Measurements from ENCODE around the gene DNAH1. TPM values are rescaled to one million over a fixed set of nuclear protein-coding genes. Genes with fewer than 3 reads are reported as not detected.

The DNAH1 gene
- total and polyA plus RNA-seq, 2 of the 4 experiments (the other 2 are of a cell fraction) = 2.0 to 4.0 TPM

GRCh38 chr3:52398670-52399081 lies 82.6 kb downstream of the DNAH1 start:
- no peaks in the 10 kb centered on the region for H3K4me1 ChIP-seq (ENCODE audit: control insufficient read depth, insufficient read depth, low read length)
- no peak overlapping the region for H2BK5ac ChIP-seq (ENCODE audit: low read depth, low read length, poor library complexity, severe bottlenecking)
- H4K91ac ChIP-seq (ENCODE audit: insufficient read depth, low read depth, low read length) = no peak overlapping the region
- no peak overlapping the region for H3K9ac ChIP-seq (ENCODE audit: low read depth, low read length)
- H2AK5ac ChIP-seq (ENCODE audit: low read depth, low read length) = no peak overlapping the region
- no peak overlapping the region for H2BK15ac ChIP-seq (ENCODE audit: low read depth, low read length)
- no peaks in the 10 kb centered on the region; the same call in 1 of the 2 replicates for H3K27me3 ChIP-seq (ENCODE audit: control insufficient read depth, insufficient read depth, low read length)
- intact Hi-C loops (cut with micrococcal nuclease) (no loop called here), dilution Hi-C loops (cut with HindIII; ENCODE audit: low sequenced_read_pairs, unreplicated experiment) (no loop called here), in situ Hi-C loops (cut with MboI; ENCODE audit: low sequenced_read_pairs) (no loop called here)
- no peak overlapping the region for H3K14ac ChIP-seq (replicated peaks; ENCODE audit: low read depth, low read length)
- H3K4me2 ChIP-seq (ENCODE audit: low read depth, low read length) = no peak overlapping the region
- H3K4ac ChIP-seq (ENCODE audit: low read depth, low read length) = no peak overlapping the region
- H3K9me1 ChIP-seq (ENCODE audit: insufficient read depth, low read length) = 0 out of 2 replicates have a peak, but pooled peaks cover 6% of the 10 kb centered on the region
- no peak overlapping the region for H3K56ac ChIP-seq (ENCODE audit: extremely low read depth, insufficient read depth, low read length)
- CTCF ChIA-PET = no interaction called here
- H2BK20ac ChIP-seq (ENCODE audit: low read depth, low read length) = no peak overlapping the region
- no TSS peak for BruUV-seq (replicated peaks)
- H3K79me1 ChIP-seq (ENCODE audit: low read depth in 1 of 2, low read length in 2 of 2) = no peaks in the 10 kb centered on the region; a peak in 1 of 4 replicates
- no peak overlapping the region for H2AFZ ChIP-seq (replicated peaks; ENCODE audit: low read length, poor library complexity)
- H2BK120ac ChIP-seq (ENCODE audit: low read depth, low read length) = no peak overlapping the region
- no peak overlapping the region for H4K5ac ChIP-seq (ENCODE audit: low read depth, low read length)
- H3K27ac ChIP-seq (ENCODE audit: insufficient read depth, low read length) = no peak overlapping the region
- H3K36me3 ChIP-seq (ENCODE audit: control insufficient read depth, insufficient read depth, low read length) = peaks cover 29% of the 10 kb centered on the region
- H3K9me3 ChIP-seq (ENCODE audit: control insufficient read depth, insufficient read depth, low read length) = no peaks in the 10 kb centered on the region
- H3K23ac ChIP-seq (ENCODE audit: low read depth, low read length) = no peak overlapping the region
- no peak overlapping the region for H2AK9ac ChIP-seq (replicated peaks; ENCODE audit: low read depth, low read length, poor library complexity)
- H4K8ac ChIP-seq (ENCODE audit: low read depth in 2 of 2, low read length in 2 of 2) = no peak overlapping the region
- POLR2A ChIA-PET (ENCODE audit: unreplicated experiment) = no interaction called here
- TF ChIP-seq FOS (IDR thresholded peaks at IDR 0.05; ENCODE audit: low read depth, low read length) (no peak), CHD1 (IDR thresholded peaks at IDR 0.05; ENCODE audit: low read depth, low read length) (no peak)
- H3K18ac ChIP-seq (ENCODE audit: low read depth, low read length) = no peak overlapping the region
- DNase-seq (no peak), ATAC-seq (ENCODE audit: low read depth) (no peak)
- 100% methylated on average over 4 of the region's 5 CpGs; no CpG with 5 or more reads in 1 of the 2 experiments for WGBS, 2 experiments (ENCODE audit: extremely low coverage in 2 of 2, insufficient read length in 1 of 2)
- no peak overlapping the region for H3K4me3 ChIP-seq (ENCODE audit: insufficient read depth, low read depth, low read length)
- H4K20me1 ChIP-seq (ENCODE audit: insufficient read depth, low read length) = no peaks in the 10 kb centered on the region; the same call in 1 of the 2 replicates
